22Rv1 (cell line): Measurements from ENCODE around the gene LRRK1.

Source experiments
- H3K27ac ChIP-seq: fragments of 450-650 bp; 2 replicates; pipeline ENCODE4 v1.5.1; 2017
- ZFX ChIP-seq: fragments of 450-650 bp; IDR thresholded peaks from 2 replicates; pipeline ENCODE4 v1.6.1; 2017; ENCODE audit warnings: antibody characterized with exemption, borderline replicate concordance
- TF ChIP-seq, protein P1 (sequence below): fragments of 450-650 bp; IDR thresholded peaks from 2 replicates; pipeline ENCODE4 v1.5.1; 2017; ENCODE audit warnings: mild to moderate bottlenecking

LRRK1 gene

GRCh38 chr15:100972975-100973350 is 53.8 kb downstream of the LRRK1 start:
- no peak overlapping the region for H3K27ac ChIP-seq
- TF ChIP-seq, protein P1, sequence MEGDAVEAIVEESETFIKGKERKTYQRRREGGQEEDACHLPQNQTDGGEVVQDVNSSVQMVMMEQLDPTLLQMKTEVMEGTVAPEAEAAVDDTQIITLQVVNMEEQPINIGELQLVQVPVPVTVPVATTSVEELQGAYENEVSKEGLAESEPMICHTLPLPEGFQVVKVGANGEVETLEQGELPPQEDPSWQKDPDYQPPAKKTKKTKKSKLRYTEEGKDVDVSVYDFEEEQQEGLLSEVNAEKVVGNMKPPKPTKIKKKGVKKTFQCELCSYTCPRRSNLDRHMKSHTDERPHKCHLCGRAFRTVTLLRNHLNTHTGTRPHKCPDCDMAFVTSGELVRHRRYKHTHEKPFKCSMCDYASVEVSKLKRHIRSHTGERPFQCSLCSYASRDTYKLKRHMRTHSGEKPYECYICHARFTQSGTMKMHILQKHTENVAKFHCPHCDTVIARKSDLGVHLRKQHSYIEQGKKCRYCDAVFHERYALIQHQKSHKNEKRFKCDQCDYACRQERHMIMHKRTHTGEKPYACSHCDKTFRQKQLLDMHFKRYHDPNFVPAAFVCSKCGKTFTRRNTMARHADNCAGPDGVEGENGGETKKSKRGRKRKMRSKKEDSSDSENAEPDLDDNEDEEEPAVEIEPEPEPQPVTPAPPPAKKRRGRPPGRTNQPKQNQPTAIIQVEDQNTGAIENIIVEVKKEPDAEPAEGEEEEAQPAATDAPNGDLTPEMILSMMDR, result no peak
- TF ChIP-seq ZFX, result no peak

DNA sequence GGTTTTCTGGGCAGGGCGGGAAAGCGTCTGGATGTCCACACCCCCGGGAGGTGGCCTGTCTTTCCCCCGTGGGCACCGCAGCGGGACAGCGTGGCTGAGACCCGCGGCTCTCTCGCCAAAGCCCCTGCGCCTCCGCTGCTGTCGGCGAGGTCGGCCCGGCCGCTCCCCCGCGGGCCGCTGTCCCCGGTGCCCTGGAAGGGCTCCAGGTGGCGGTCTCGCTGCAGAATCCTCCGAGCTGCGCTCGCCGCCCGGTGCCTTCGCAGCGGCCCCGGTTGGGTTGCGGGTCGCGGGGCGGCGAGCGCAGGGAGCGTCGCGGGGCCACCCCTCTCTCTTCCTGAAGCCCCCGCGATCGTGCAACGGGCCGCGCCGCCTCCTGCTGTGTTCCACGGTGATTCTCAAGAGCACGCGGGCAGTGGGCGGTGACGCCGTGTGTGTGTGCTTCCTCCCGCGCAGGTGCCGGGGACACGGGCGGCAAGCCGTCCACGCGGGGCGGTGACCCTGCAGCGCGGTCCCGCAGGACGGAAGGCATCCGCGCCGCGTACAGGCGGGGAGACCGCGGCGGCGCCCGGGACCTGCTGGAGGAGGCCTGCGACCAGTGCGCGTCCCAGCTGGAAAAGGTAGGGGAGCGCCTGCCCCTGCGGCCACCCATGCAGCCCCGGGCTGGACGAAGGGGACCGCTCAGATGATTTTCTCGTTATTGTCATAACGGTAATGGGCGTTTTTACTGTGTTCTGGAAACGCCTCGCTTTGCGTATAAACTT is 54.4 kb downstream of the LRRK1 start:
- no peak for TF ChIP-seq ZFX
- TF ChIP-seq, protein P1, result no peak
- H3K27ac ChIP-seq, result no peak overlapping the region

- TF ChIP-seq ZFX, result no peak
- TF ChIP-seq, protein P1, result no peak
- H3K27ac ChIP-seq, result no peak overlapping the region
Observed at GRCh38 chr15:100975043-100975442, 55.9 kb downstream of the LRRK1 start.

DNA sequence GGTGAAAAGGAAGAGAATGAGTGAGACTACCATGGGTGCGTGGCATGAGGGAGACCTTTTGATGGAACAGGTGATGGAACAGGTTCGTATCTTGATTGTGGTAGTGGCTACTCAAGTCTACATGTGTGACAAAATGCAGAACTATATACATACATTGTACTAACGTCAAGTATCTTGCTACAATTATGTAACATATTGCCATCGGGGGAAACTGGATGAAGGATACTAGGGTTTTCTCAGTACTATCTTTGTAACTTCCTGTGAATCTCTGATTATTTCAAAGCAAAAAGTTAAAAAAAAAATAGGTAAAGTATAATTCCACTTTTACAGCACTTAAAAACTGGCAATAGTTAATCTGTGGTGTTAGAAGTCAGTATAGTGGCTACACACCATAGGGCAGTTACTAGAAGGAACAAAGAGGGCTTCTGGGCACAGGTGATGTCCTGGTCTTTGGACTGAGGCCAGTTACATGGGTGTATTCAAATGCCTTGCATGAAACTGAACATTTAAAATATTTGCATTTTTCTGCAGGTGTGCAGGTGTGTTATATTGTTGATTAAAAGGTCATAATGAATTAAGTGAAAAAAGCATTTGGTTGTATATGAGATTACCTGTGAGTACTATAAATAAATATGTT is 61.4 kb downstream of the LRRK1 start:
- H3K27ac ChIP-seq, result no peak overlapping the region
- TF ChIP-seq ZFX, result no peak
- TF ChIP-seq, protein P1, result no peak

- H3K27ac ChIP-seq, result no peak overlapping the region
- TF ChIP-seq, protein P1, result no peak
- TF ChIP-seq ZFX, result no peak
Observed at GRCh38 chr15:100981086-100981485, 61.9 kb downstream of the LRRK1 start.

GRCh38 chr15:100983221-100983620 is 64.1 kb downstream of the LRRK1 start:
- no peak for TF ChIP-seq ZFX
- TF ChIP-seq, protein P1, result no peak
- H3K27ac ChIP-seq, result no peak overlapping the region

DNA sequence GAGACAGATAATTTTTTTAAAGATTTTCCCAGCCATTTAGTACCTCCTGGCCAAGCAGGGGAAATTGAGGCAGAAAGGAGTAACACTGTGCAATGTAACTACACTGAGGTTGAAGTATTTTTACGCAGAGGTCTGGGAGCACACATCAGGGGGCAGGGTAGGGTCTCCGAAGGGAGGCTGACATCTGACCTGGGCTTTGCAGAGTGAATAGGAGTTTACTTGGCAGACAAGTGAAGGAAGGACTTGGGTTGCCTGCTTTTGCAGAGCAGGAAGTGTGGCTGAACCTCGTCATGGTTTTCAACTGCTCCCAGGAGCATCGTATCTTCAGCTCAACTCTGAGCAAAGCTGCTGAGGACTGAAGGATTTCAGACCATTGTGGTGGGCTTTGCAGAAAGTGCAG is 66.2 kb downstream of the LRRK1 start:
- TF ChIP-seq ZFX, result no peak
- TF ChIP-seq, protein P1, result no peak
- peak overlapping the region; percentile 58 for H3K27ac ChIP-seq
